H9 (cell line): ENCODE data around the gene ADGRD1. TPM values are rescaled to one million over a fixed set of nuclear protein-coding genes. Genes with fewer than 3 reads are reported as not detected.

Experiments used
- DNase-seq: peaks from one replicate; pipeline ENCODE4 v3.0.0-alpha.2; 2017
- H2AFZ ChIP-seq: one replicate; pipeline ENCODE4 v1.6.1; 2013; ENCODE audit warnings: mild to moderate bottlenecking, low read length, control low read depth, moderate library complexity
- H2AK5ac ChIP-seq: 2 replicates; pipeline ENCODE4 v1.6.1; 2013; ENCODE audit warnings: low read length, control low read depth, mixed read lengths; ENCODE audit not compliant: insufficient read length
- H2BK120ac ChIP-seq: one replicate; pipeline ENCODE4 v1.6.1; 2013; ENCODE audit warnings: low read depth, mild to moderate bottlenecking, low read length, control low read depth, inconsistent platforms; ENCODE audit not compliant: poor library complexity, severe bottlenecking
- H2BK12ac ChIP-seq: 2 replicates; pipeline ENCODE4 v1.6.1; 2013; ENCODE audit warnings: low read length, control low read depth, mixed read lengths, low read depth; ENCODE audit not compliant: insufficient read length
- H2BK15ac ChIP-seq: 2 replicates; pipeline ENCODE4 v1.6.1; 2013; ENCODE audit warnings: low read depth, low read length, control low read depth
- H2BK20ac ChIP-seq: one replicate; pipeline ENCODE4 v1.6.1; 2013; ENCODE audit warnings: low read depth, mild to moderate bottlenecking, low read length, control low read depth, inconsistent platforms; ENCODE audit not compliant: poor library complexity, severe bottlenecking
- H2BK5ac ChIP-seq: 2 replicates; pipeline ENCODE4 v1.6.1; 2013; ENCODE audit warnings: low read length, control low read depth, mixed read lengths; ENCODE audit not compliant: insufficient read length
- H3K14ac ChIP-seq: 2 replicates; pipeline ENCODE4 v1.6.1; 2013; ENCODE audit warnings: low read length, control low read depth; ENCODE audit not compliant: insufficient read depth
- H3K18ac ChIP-seq: 2 replicates; pipeline ENCODE4 v1.6.1; 2013; ENCODE audit warnings: low read depth, mild to moderate bottlenecking, mixed read lengths, low read length, control low read depth; ENCODE audit not compliant: insufficient read length
- H3K23ac ChIP-seq: 2 replicates; pipeline ENCODE4 v1.6.1; 2013; ENCODE audit warnings: low read length, control low read depth, mixed read lengths, low read depth; ENCODE audit not compliant: insufficient read length
- H3K23me2 ChIP-seq: 2 replicates; pipeline ENCODE4 v1.6.1; 2013; ENCODE audit warnings: low read depth, mild to moderate bottlenecking, mixed read lengths, low read length, control low read depth; ENCODE audit not compliant: insufficient read length, poor library complexity, severe bottlenecking
- H3K27ac ChIP-seq: 2 replicates; pipeline ENCODE4 v1.5.1; 2013; ENCODE audit warnings: low read length, control low read depth, mixed read lengths, low read depth; ENCODE audit not compliant: insufficient read length
- H3K27me3 ChIP-seq: 2 replicates; pipeline ENCODE4 v1.6.1; 2013; ENCODE audit warnings: low read length, control low read depth, inconsistent platforms; ENCODE audit not compliant: insufficient read depth
- H3K4ac ChIP-seq: 2 replicates; pipeline ENCODE4 v1.6.1; 2013; ENCODE audit warnings: low read depth, mild to moderate bottlenecking, control low read depth, inconsistent platforms, low read length, moderate library complexity
- H3K4me1 ChIP-seq: 2 replicates; pipeline ENCODE4 v1.6.1; 2013; ENCODE audit warnings: low read length, control low read depth, inconsistent platforms; ENCODE audit not compliant: insufficient read depth
- H3K4me2 ChIP-seq: 2 replicates; pipeline ENCODE4 v1.6.1; 2013; ENCODE audit warnings: low read length, control low read depth, mixed read lengths; ENCODE audit not compliant: insufficient read length, insufficient read depth
- H3K56ac ChIP-seq: 2 replicates; pipeline ENCODE4 v1.6.1; 2013; ENCODE audit warnings: low read depth, mild to moderate bottlenecking, mixed read lengths, low read length, control low read depth; ENCODE audit not compliant: insufficient read length
- H3K79me1 ChIP-seq: 2 replicates; pipeline ENCODE4 v1.6.1; 2013; ENCODE audit warnings: low read depth, mild to moderate bottlenecking, moderate library complexity, low read length, control low read depth, inconsistent platforms; ENCODE audit not compliant: insufficient read depth, poor library complexity, severe bottlenecking
- H3K79me2 ChIP-seq: 2 replicates; pipeline ENCODE4 v1.6.1; 2013; ENCODE audit warnings: low read length, control low read depth, inconsistent platforms; ENCODE audit not compliant: insufficient read depth
- H3K9ac ChIP-seq: 2 replicates; pipeline ENCODE4 v1.6.1; 2013; ENCODE audit warnings: low read length, control low read depth, mixed read lengths; ENCODE audit not compliant: insufficient read length; ENCODE audit errors: extremely low read depth
- H3K9me3 ChIP-seq: one replicate; pipeline ENCODE4 v1.6.1; 2013; ENCODE audit warnings: low read depth, low read length, inconsistent platforms; ENCODE audit not compliant: control insufficient read depth
- H3T11ph ChIP-seq: one replicate; pipeline ENCODE4 v1.6.1; 2013; ENCODE audit warnings: mild to moderate bottlenecking, low read length, control low read depth, inconsistent platforms
- H4K20me1 ChIP-seq: one replicate; pipeline ENCODE4 v1.6.1; 2013; ENCODE audit not compliant: control insufficient read depth, insufficient read length, insufficient read depth
- H4K5ac ChIP-seq: 2 replicates; pipeline ENCODE4 v1.6.1; 2013; ENCODE audit warnings: low read depth, mild to moderate bottlenecking, mixed read lengths, low read length, control low read depth; ENCODE audit not compliant: insufficient read length
- H4K8ac ChIP-seq: replicated peaks from 2 replicates; pipeline ENCODE4 v1.6.1; 2013; ENCODE audit warnings: low read length, control low read depth, mixed read lengths, low read depth; ENCODE audit not compliant: insufficient read length
- H4K91ac ChIP-seq: 2 replicates; pipeline ENCODE4 v1.6.1; 2013; ENCODE audit warnings: low read depth, mild to moderate bottlenecking, moderate library complexity, mixed read lengths, low read length, control low read depth; ENCODE audit not compliant: insufficient read length
- H3K27ac Mint-ChIP-seq, 3 experiments: 2 replicates in 2 of 3; 3 replicates in 1 of 3; pipeline ENCODE4 v1.8.0; 2020 to 2021; ENCODE audit warnings: mixed read lengths in 3 of 3, mild to moderate bottlenecking in 1 of 3, moderate library complexity in 1 of 3
- H3K27me3 Mint-ChIP-seq: 2 replicates; pipeline ENCODE4 v1.8.0; 2021; ENCODE audit warnings: low read depth, mild to moderate bottlenecking, moderate library complexity, mixed read lengths
- H3K36me3 Mint-ChIP-seq, 3 experiments: 2 replicates in 2 of 3; 3 replicates in 1 of 3; pipeline ENCODE4 v1.8.0; 2020 to 2021; ENCODE audit warnings: low read depth in 3 of 3, mixed read lengths in 3 of 3; ENCODE audit not compliant: insufficient read depth in 1 of 3
- H3K4me1 Mint-ChIP-seq, 2 experiments: 2 replicates each; pipeline ENCODE4 v1.8.0; 2020; ENCODE audit warnings: mixed read lengths in 2 of 2
- H3K4me3 Mint-ChIP-seq, 2 experiments: 2 replicates in 1 of 2; 3 replicates in 1 of 2; pipeline ENCODE4 v1.8.0; 2020 to 2021; ENCODE audit warnings: mild to moderate bottlenecking in 2 of 2, mixed read lengths in 2 of 2, moderate library complexity in 1 of 2
- H3K9me3 Mint-ChIP-seq, 2 experiments: 2 replicates in 1 of 2; 3 replicates in 1 of 2; pipeline ENCODE4 v1.8.0; 2020; ENCODE audit warnings: mild to moderate bottlenecking in 2 of 2, mixed read lengths in 2 of 2, moderate library complexity in 1 of 2
- WGBS: extraction: QIAGEN DNeasy Blood & Tissue Kit; methylation state at CpG from one replicate; pipeline ENCODE4 v1.1.7; 2013; ENCODE audit warnings: missing lambda C conversion rate, low lambda C conversion rate, mixed read lengths; ENCODE audit not compliant: insufficient read length; ENCODE audit errors: extremely low coverage; 5-methylcytosine and 5-hydroxymethylcytosine counted together
- total RNA-seq: library from RNA; stranded (reverse); gene quantifications from 2 replicates; pipeline ENCODE4 v1.2.1, GENCODE V29; 2021
- TF ChIP-seq, protein P1 (sequence below): fragments of 200-600 bp; sonication (generic); conservative IDR thresholded peaks from 3 replicates; pipeline ENCODE4 v1.8.0; 2021; ENCODE audit warnings: antibody characterized with exemption, mild to moderate bottlenecking

ADGRD1 gene
- total RNA-seq, 1 experiment from 2014 or later: 0.52 TPM

GRCh38 chr12:130954544-130954831 lies 781 bp downstream of the ADGRD1 start:
- H3K27ac Mint-ChIP-seq: no peak overlapping the region

More at GRCh38 chr12:130954544-130954831, 781 bp downstream of the ADGRD1 start:
- Mint-ChIP-seq H3K4me1 (peaks cover 23 to 40% of the 10 kb centered on the region in 2 experiments), H3K4me3 (no peak overlapping the region), H3K27me3 (peaks cover 15% of the 10 kb centered on the region), H3K36me3 (0 out of 7 replicates have a peak, but pooled peaks cover 0 to 4% (median 0%) of the 10 kb centered on the region in 3 experiments), H3K9me3 (peaks cover 0 to 4% of the 10 kb centered on the region in 2 experiments; a peak in 2 of 5 replicates)
- no peak overlapping the region for H4K91ac ChIP-seq
- no peak overlapping the region for H2BK5ac ChIP-seq
- H3K4me1 ChIP-seq: no peaks in the 10 kb centered on the region
- H3K56ac ChIP-seq: no peak overlapping the region
- no peak overlapping the region for H2BK120ac ChIP-seq
- no peak overlapping the region for H2BK12ac ChIP-seq
- no peak overlapping the region for H4K8ac ChIP-seq
- H2BK15ac ChIP-seq: no peak overlapping the region
- no peaks in the 10 kb centered on the region for H3K9me3 ChIP-seq
- H3K9ac ChIP-seq: no peak overlapping the region
- no peak overlapping the region for H3K18ac ChIP-seq
- H3K79me2 ChIP-seq: no peaks in the 10 kb centered on the region
- no CpG with 5 or more reads among the region's 9 CpGs for WGBS
- H3T11ph ChIP-seq: no peak overlapping the region
- no peak overlapping the region for H3K4me2 ChIP-seq
- H3K23me2 ChIP-seq: no peaks in the 10 kb centered on the region
- H3K23ac ChIP-seq: no peak overlapping the region
- no peak overlapping the region; the same call in 1 of the 2 replicates for H3K14ac ChIP-seq
- H2AK5ac ChIP-seq: no peak overlapping the region
- no peak overlapping the region for H2AFZ ChIP-seq
- no peak overlapping the region for H2BK20ac ChIP-seq
- no peaks in the 10 kb centered on the region for H3K27me3 ChIP-seq
- TF ChIP-seq, protein P1, sequence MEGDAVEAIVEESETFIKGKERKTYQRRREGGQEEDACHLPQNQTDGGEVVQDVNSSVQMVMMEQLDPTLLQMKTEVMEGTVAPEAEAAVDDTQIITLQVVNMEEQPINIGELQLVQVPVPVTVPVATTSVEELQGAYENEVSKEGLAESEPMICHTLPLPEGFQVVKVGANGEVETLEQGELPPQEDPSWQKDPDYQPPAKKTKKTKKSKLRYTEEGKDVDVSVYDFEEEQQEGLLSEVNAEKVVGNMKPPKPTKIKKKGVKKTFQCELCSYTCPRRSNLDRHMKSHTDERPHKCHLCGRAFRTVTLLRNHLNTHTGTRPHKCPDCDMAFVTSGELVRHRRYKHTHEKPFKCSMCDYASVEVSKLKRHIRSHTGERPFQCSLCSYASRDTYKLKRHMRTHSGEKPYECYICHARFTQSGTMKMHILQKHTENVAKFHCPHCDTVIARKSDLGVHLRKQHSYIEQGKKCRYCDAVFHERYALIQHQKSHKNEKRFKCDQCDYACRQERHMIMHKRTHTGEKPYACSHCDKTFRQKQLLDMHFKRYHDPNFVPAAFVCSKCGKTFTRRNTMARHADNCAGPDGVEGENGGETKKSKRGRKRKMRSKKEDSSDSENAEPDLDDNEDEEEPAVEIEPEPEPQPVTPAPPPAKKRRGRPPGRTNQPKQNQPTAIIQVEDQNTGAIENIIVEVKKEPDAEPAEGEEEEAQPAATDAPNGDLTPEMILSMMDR: no peak
- no peak overlapping the region for H3K4ac ChIP-seq
- H4K20me1 ChIP-seq: no peaks in the 10 kb centered on the region
- H4K5ac ChIP-seq: no peak overlapping the region
- no peaks in the 10 kb centered on the region for H3K79me1 ChIP-seq
- DNase-seq: no peak
- no peak overlapping the region for H3K27ac ChIP-seq
